Measurements from ENCODE around the gene FHL2. TPM values are rescaled to one million over a fixed set of nuclear protein-coding genes. Genes with fewer than 3 reads are reported as not detected.

FHL2 gene
- total RNA-seq, 2 experiments from 2014 or later: 1.9 to 2.2 TPM

DNA sequence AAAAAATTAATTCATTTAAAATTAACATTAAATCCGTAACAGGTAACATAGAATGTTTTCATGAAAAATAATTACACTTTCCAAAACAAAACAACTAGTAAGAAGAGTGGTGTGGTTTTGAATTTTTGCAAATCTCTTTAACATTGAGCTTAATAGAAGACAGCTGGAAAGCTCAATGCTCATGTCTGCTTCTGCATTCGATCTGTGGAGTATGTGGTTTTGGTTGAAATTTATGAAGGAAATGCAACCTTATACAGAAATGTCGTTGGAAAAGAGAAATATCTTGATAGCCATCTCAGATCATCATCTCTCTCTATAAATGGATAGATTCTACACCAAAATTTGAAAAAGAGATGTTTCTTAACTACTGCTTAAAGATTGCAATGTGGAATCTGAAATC lies 17.3 kb upstream of the FHL2 start:
- ATAC-seq: no peak
- Mint-ChIP-seq H3K9me3 (ENCODE audit: insufficient read depth) (no peaks in the 10 kb centered on the region), H3K27me3 (ENCODE audit: low read depth) (peaks cover 34% of the 10 kb centered on the region), H3K4me3 (no peak overlapping the region), H3K36me3 (ENCODE audit: low read depth) (no peaks in the 10 kb centered on the region), H3K27ac (no peak overlapping the region), H3K4me1 (ENCODE audit: low read depth) (peaks cover 8% of the 10 kb centered on the region)
- ChIA-PET POLR2A (no interaction called here), CTCF (interaction anchor here (1.3 kb wide), 1 partner anchor 8 kb away, joined by 3 read pairs; no protein-coding TSS in a partner anchor)
- DNase-seq: no peak

DNA sequence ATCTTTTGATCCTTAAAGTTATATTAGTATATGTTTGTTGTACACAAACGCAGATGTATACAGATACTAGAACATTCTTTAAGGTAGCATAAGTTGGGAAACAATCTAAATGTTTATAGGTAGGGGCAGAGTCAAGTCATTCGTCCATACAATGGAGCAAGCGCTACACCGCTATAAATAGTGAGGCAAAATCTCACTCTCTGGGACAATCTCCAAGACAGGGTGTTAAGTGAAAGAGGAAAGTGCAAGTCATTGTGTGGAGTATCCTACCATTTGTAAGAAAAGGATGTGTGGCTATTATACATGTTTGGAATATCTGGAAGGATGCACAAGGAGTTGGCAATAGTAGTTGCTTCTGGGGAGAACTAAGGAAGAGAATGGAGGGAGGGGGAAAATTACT lies 16.2 kb upstream of the FHL2 start:
- CTCF ChIA-PET: no interaction called here
- no peak overlapping the region for H3K27ac Mint-ChIP-seq
- ATAC-seq (no peak), DNase-seq (no peak)
- no peaks in the 10 kb centered on the region for H3K9me3 Mint-ChIP-seq (ENCODE audit: insufficient read depth)
- peaks cover 8% of the 10 kb centered on the region for H3K4me1 Mint-ChIP-seq (ENCODE audit: low read depth)
- no peaks in the 10 kb centered on the region for H3K36me3 Mint-ChIP-seq (ENCODE audit: low read depth)
- POLR2A ChIA-PET: no interaction called here
- H3K4me3 Mint-ChIP-seq: no peak overlapping the region
- peaks cover 32% of the 10 kb centered on the region for H3K27me3 Mint-ChIP-seq (ENCODE audit: low read depth)

DNA sequence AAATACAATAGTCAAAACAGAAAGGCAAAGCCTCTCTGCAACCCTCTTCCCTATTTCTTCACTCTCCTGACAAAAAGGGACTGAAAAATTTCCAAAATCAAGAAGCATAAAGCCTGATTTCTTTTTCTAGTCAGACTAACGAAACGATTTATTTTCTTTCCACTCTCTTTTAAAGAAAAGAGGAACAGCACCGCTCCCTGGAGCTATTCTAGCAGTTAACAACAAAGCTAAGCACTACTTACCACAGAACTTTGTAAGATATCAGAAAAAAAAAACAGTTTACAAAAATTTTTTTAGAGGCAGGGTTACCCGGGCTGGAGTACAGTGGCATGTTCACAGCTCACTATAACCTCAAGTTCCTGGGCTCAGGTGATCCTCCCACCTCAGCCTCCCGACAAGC lies 14.4 kb upstream of the FHL2 start:
- no peak for DNase-seq
- no peak overlapping the region for H3K27ac Mint-ChIP-seq
- H3K4me3 Mint-ChIP-seq: no peak overlapping the region
- ChIA-PET POLR2A (no interaction called here), CTCF (no interaction called here)
- no peaks in the 10 kb centered on the region for H3K36me3 Mint-ChIP-seq (ENCODE audit: low read depth)
- no peaks in the 10 kb centered on the region for H3K9me3 Mint-ChIP-seq (ENCODE audit: insufficient read depth)
- H3K27me3 Mint-ChIP-seq (ENCODE audit: low read depth): peaks cover 34% of the 10 kb centered on the region
- H3K4me1 Mint-ChIP-seq (ENCODE audit: low read depth): peaks cover 8% of the 10 kb centered on the region
- ATAC-seq: no peak

- ChIA-PET POLR2A (no interaction called here), CTCF (no interaction called here)
- H3K27me3 Mint-ChIP-seq (ENCODE audit: low read depth): peaks cover 34% of the 10 kb centered on the region
- ATAC-seq (no peak), DNase-seq (no peak)
- H3K36me3 Mint-ChIP-seq (ENCODE audit: low read depth): no peaks in the 10 kb centered on the region
- peaks cover 2% of the 10 kb centered on the region for H3K4me1 Mint-ChIP-seq (ENCODE audit: low read depth)
- no peaks in the 10 kb centered on the region for H3K9me3 Mint-ChIP-seq (ENCODE audit: insufficient read depth)
- H3K27ac Mint-ChIP-seq: no peak overlapping the region
- no peak overlapping the region for H3K4me3 Mint-ChIP-seq
These were observed 13.7 kb upstream of the FHL2 start for GRCh38 chr2:105412584-105412983.

- ATAC-seq: no peak
- DNase-seq: no peak
- peaks cover 2% of the 10 kb centered on the region for H3K4me1 Mint-ChIP-seq (ENCODE audit: low read depth)
- H3K4me3 Mint-ChIP-seq: no peak overlapping the region
- no peak overlapping the region for H3K27ac Mint-ChIP-seq
- ChIA-PET POLR2A (no interaction called here), CTCF (interaction anchor here (1.0 kb wide), 1 partner anchor 36 kb away, joined by 3 read pairs; no protein-coding TSS in a partner anchor)
- no peaks in the 10 kb centered on the region for H3K9me3 Mint-ChIP-seq (ENCODE audit: insufficient read depth)
- no peaks in the 10 kb centered on the region for H3K36me3 Mint-ChIP-seq (ENCODE audit: low read depth)
- peaks cover 32% of the 10 kb centered on the region for H3K27me3 Mint-ChIP-seq (ENCODE audit: low read depth)
These were observed 13.0 kb upstream of the FHL2 start for GRCh38 chr2:105411720-105412407.

- Mint-ChIP-seq H3K4me1 (ENCODE audit: low read depth) (peaks cover 2% of the 10 kb centered on the region), H3K27me3 (ENCODE audit: low read depth) (peaks cover 33% of the 10 kb centered on the region), H3K36me3 (ENCODE audit: low read depth) (no peaks in the 10 kb centered on the region), H3K27ac (no peak overlapping the region), H3K9me3 (ENCODE audit: insufficient read depth) (no peaks in the 10 kb centered on the region), H3K4me3 (no peak overlapping the region)
- CTCF ChIA-PET: interaction anchor here (0.7 to 1.5 kb wide), 2 partner anchors 166 to 339 kb away, joined by 3 read pairs; no protein-coding TSS in a partner anchor
- POLR2A ChIA-PET: no interaction called here
- DNase-seq (no peak), ATAC-seq (no peak)
These were observed 11.7 kb upstream of the FHL2 start for GRCh38 chr2:105410554-105410953.

- CTCF ChIA-PET: interaction anchor here (0.7 to 1.5 kb wide), 2 partner anchors 167 to 340 kb away, joined by 3 read pairs; no protein-coding TSS in a partner anchor
- H3K4me1 Mint-ChIP-seq (ENCODE audit: low read depth): peaks cover 2% of the 10 kb centered on the region
- DNase-seq: no peak
- no peaks in the 10 kb centered on the region for H3K36me3 Mint-ChIP-seq (ENCODE audit: low read depth)
- POLR2A ChIA-PET: no interaction called here
- ATAC-seq: no peak
- H3K9me3 Mint-ChIP-seq (ENCODE audit: insufficient read depth): no peaks in the 10 kb centered on the region
- no peak overlapping the region for H3K27ac Mint-ChIP-seq
- no peak overlapping the region for H3K4me3 Mint-ChIP-seq
- peaks cover 33% of the 10 kb centered on the region for H3K27me3 Mint-ChIP-seq (ENCODE audit: low read depth)
These were observed 10.9 kb upstream of the FHL2 start for GRCh38 chr2:105409717-105410116.

GRCh38 chr2:105407946-105408743 lies 9.3 kb upstream of the FHL2 start:
- DNase-seq: no peak
- Mint-ChIP-seq H3K27ac (no peak overlapping the region), H3K4me1 (ENCODE audit: low read depth) (peaks cover 2% of the 10 kb centered on the region), H3K36me3 (ENCODE audit: low read depth) (no peaks in the 10 kb centered on the region), H3K4me3 (no peak overlapping the region), H3K9me3 (ENCODE audit: insufficient read depth) (no peaks in the 10 kb centered on the region), H3K27me3 (ENCODE audit: low read depth) (peaks cover 30% of the 10 kb centered on the region)
- ChIA-PET CTCF (interaction anchor here (0.9 kb wide), 1 partner anchor 8 kb away, joined by 3 read pairs; no protein-coding TSS in a partner anchor), POLR2A (no interaction called here)
- no peak for ATAC-seq

GRCh38 chr2:105406221-105406620 lies 7.4 kb upstream of the FHL2 start:
- no peaks in the 10 kb centered on the region for H3K4me1 Mint-ChIP-seq (ENCODE audit: low read depth)
- DNase-seq (no peak), ATAC-seq (no peak)
- no peak overlapping the region for H3K4me3 Mint-ChIP-seq
- POLR2A ChIA-PET: no interaction called here
- no peaks in the 10 kb centered on the region for H3K9me3 Mint-ChIP-seq (ENCODE audit: insufficient read depth)
- peaks cover 15% of the 10 kb centered on the region for H3K27me3 Mint-ChIP-seq (ENCODE audit: low read depth)
- no peaks in the 10 kb centered on the region for H3K36me3 Mint-ChIP-seq (ENCODE audit: low read depth)
- CTCF ChIA-PET: no interaction called here
- H3K27ac Mint-ChIP-seq: no peak overlapping the region

- H3K9me3 Mint-ChIP-seq (ENCODE audit: insufficient read depth): no peaks in the 10 kb centered on the region
- POLR2A ChIA-PET: no interaction called here
- no peak overlapping the region for H3K27ac Mint-ChIP-seq
- DNase-seq (no peak), ATAC-seq (no peak)
- H3K27me3 Mint-ChIP-seq (ENCODE audit: low read depth): peaks cover 19% of the 10 kb centered on the region
- no peaks in the 10 kb centered on the region for H3K36me3 Mint-ChIP-seq (ENCODE audit: low read depth)
- no peaks in the 10 kb centered on the region for H3K4me1 Mint-ChIP-seq (ENCODE audit: low read depth)
- CTCF ChIA-PET: no interaction called here
- no peak overlapping the region for H3K4me3 Mint-ChIP-seq
These were observed 6.4 kb upstream of the FHL2 start for GRCh38 chr2:105405291-105405690.

GRCh38 chr2:105404736-105405135 lies 5.9 kb upstream of the FHL2 start:
- Mint-ChIP-seq H3K9me3 (ENCODE audit: insufficient read depth) (no peaks in the 10 kb centered on the region), H3K4me1 (ENCODE audit: low read depth) (peaks cover 3% of the 10 kb centered on the region), H3K4me3 (no peak overlapping the region), H3K27me3 (ENCODE audit: low read depth) (peaks cover 25% of the 10 kb centered on the region), H3K36me3 (ENCODE audit: low read depth) (peaks cover 2% of the 10 kb centered on the region), H3K27ac (no peak overlapping the region)
- no peak for ATAC-seq
- no peak for DNase-seq
- ChIA-PET CTCF (no interaction called here), POLR2A (no interaction called here)
